HG03064 (cell line): ENCODE data around the gene ENTHD1.
"Not testable (repeated sequence)": the region's sequence is repeated elsewhere in the genome, so short reads cannot be mapped to it uniquely, and the experiment has no call there.

ENCODE experiments used
- ATAC-seq: cut with Tn5 transposase; IDR thresholded peaks from one replicate; pipeline ENCODE4 v1.9.1; 2021; ENCODE audit warnings: low read depth; ENCODE audit not compliant: unreplicated experiment

Gene ENTHD1

GRCh38 chr22:39925273-39925672 lies 31.7 kb upstream of the ENTHD1 start:
- no peak for ATAC-seq

- ATAC-seq: no peak
Observed at GRCh38 chr22:39924286-39924685, 30.7 kb upstream of the ENTHD1 start.

- ATAC-seq: no peak
Observed at GRCh38 chr22:39923696-39924095, 30.1 kb upstream of the ENTHD1 start.

GRCh38 chr22:39920134-39920743 lies 26.7 kb upstream of the ENTHD1 start:
- no peak for ATAC-seq

- ATAC-seq: no peak
Observed at GRCh38 chr22:39917776-39918495, 24.4 kb upstream of the ENTHD1 start.

- no peak for ATAC-seq
Observed at GRCh38 chr22:39917197-39917643, 23.7 kb upstream of the ENTHD1 start.

GRCh38 chr22:39916496-39916895 lies 22.9 kb upstream of the ENTHD1 start:
- no peak for ATAC-seq

- no peak for ATAC-seq
Observed at GRCh38 chr22:39915295-39915726, 21.8 kb upstream of the ENTHD1 start.

GRCh38 chr22:39914584-39914983 lies 21.0 kb upstream of the ENTHD1 start:
- no peak for ATAC-seq

- no peak for ATAC-seq
Observed at GRCh38 chr22:39913886-39914285, 20.3 kb upstream of the ENTHD1 start.

- ATAC-seq: no peak
Observed at GRCh38 chr22:39913321-39913720, 19.8 kb upstream of the ENTHD1 start.

GRCh38 chr22:39910876-39911613 lies 17.5 kb upstream of the ENTHD1 start:
- ATAC-seq: no peak

- ATAC-seq: no peak
Observed at GRCh38 chr22:39908737-39909136, 15.2 kb upstream of the ENTHD1 start.

- no peak for ATAC-seq
Observed at GRCh38 chr22:39908136-39908535, 14.6 kb upstream of the ENTHD1 start.

GRCh38 chr22:39907605-39908097 lies 14.1 kb upstream of the ENTHD1 start:
- no peak for ATAC-seq

- ATAC-seq: no peak
Observed at GRCh38 chr22:39907047-39907446, 13.5 kb upstream of the ENTHD1 start.

- ATAC-seq: no peak
Observed at GRCh38 chr22:39906207-39906606, 12.6 kb upstream of the ENTHD1 start.

- no peak for ATAC-seq
Observed at GRCh38 chr22:39905687-39906086, 12.1 kb upstream of the ENTHD1 start.

- ATAC-seq: no peak
Observed at GRCh38 chr22:39904862-39905261, 11.3 kb upstream of the ENTHD1 start.

- not testable (repeated sequence) for ATAC-seq
Observed at GRCh38 chr22:39904024-39904423, 10.5 kb upstream of the ENTHD1 start.

GRCh38 chr22:39901565-39902146 lies 8.1 kb upstream of the ENTHD1 start:
- ATAC-seq: no peak
